Stimulated activated CD8-positive, alpha-beta memory T cell treated with anti-CD3 and anti-CD28 coated beads, Interleukin-15, amount 100 ng/mL, for 1 hour (primary cell): ENCODE results near the gene TRNAU1AP.
"Not testable (repeated sequence)": the region's sequence is repeated elsewhere in the genome, so short reads cannot be mapped to it uniquely, and the experiment has no call there.

ENCODE experiments used
- DNase-seq: peaks from one replicate; pipeline ENCODE4 v3.0.0-alpha.2; 2020; ENCODE audit warnings: low read depth

TRNAU1AP gene

GRCh38 chr1:28521502-28522164 lies 31.3 kb upstream of the TRNAU1AP start:
- DNase-seq = no peak

- not testable (repeated sequence) for DNase-seq
Measured at GRCh38 chr1:28522537-28522936, 30.3 kb upstream of the TRNAU1AP start.

GRCh38 chr1:28525002-28525642 lies 27.8 kb upstream of the TRNAU1AP start:
- DNase-seq = not testable (repeated sequence)

GRCh38 chr1:28526886-28527285 lies 26.0 kb upstream of the TRNAU1AP start:
- DNase-seq = no peak

DNA sequence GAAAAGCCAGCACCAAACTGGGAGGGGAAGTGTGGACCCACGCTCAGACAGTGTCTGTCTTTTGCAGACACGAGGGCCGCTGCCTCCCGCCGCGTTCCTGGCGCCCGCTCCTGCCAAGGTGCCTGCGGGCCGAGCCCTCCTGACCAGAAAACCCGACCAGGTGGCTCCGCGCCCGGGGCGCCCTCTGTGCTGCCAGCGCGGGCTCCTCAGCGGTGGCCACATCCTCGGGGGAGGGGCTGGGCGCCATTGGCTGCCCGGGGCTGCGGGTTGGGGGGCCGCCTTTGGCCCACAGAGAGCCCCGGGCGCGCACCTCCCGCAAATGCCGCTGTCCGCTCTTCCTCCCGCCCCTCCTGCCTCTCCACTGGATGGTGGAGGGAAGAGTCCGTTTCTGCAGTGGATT lies 22.4 kb upstream of the TRNAU1AP start:
- no peak for DNase-seq

GRCh38 chr1:28534671-28535070 lies 18.2 kb upstream of the TRNAU1AP start:
- DNase-seq = no peak

DNA sequence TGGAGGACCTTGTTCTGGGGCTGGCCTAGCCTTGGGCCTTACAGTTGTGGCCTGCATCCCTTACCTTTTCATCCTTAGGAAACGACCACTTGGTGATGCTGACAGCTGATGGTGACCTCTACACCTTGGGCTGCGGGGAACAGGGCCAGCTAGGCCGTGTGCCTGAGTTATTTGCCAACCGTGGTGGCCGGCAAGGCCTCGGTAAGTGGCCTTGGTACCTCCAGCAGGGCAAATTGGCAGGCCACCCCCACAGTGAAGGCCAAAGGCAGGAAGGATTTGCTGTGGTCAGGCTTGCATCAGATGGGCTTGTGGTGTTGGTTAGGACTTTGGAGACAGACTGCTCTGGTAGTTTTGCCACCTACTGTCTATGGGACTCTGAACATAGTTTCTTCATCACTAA lies 17.7 kb upstream of the TRNAU1AP start:
- DNase-seq = no peak

DNA sequence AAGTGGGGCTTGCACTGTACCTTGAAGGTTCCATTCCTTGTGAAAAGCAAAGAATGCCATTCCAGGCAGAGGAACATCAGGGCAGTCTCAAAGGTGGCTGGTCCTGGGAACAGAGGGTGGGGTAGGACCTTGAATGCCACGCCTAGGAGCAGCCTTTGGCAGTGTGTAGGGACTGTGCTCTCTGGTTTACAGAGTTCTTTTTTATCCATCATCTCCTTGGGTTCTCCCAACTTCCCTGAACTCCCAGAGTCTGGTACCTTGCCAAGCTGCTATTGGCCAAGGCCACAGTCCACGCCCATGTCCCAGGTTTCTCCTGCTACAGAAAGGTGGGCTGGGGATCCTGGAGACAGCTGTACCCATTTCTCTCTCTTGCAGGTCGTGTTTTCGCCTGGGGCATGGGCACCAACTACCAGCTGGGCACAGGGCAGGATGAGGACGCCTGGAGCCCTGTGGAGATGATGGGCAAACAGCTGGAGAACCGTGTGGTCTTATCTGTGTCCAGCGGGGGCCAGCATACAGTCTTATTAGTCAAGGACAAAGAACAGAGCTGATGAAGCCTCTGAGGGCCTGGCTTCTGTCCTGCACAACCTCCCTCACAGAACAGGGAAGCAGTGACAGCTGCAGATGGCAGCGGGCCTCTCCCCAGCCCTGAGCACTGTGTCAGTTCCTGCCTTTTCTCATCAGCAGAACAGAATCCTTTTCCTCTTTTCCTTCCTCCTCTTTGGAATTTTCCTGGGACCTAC lies 15.3 kb upstream of the TRNAU1AP start:
- DNase-seq = no peak

GRCh38 chr1:28538286-28538685 lies 14.6 kb upstream of the TRNAU1AP start:
- DNase-seq = no peak

DNA sequence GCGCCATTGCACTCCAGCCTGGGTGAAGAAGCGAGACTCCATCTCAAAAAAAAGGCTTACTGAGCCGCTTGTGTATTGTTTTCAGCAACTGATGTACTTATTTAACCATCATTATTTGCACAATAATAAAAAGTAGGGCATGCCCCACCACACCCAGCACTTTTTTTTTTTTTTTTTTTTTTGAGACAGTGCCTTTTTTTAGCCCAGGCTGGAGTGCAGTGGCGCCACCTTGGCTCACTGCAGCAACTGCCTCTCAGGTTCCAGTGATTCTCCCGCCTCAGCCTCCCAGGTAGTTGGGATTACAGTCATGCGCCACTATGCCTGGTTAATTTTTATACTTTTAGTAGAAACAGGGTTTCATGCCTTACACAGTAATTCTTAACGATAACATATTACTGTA lies 12.2 kb upstream of the TRNAU1AP start:
- no peak for DNase-seq

DNA sequence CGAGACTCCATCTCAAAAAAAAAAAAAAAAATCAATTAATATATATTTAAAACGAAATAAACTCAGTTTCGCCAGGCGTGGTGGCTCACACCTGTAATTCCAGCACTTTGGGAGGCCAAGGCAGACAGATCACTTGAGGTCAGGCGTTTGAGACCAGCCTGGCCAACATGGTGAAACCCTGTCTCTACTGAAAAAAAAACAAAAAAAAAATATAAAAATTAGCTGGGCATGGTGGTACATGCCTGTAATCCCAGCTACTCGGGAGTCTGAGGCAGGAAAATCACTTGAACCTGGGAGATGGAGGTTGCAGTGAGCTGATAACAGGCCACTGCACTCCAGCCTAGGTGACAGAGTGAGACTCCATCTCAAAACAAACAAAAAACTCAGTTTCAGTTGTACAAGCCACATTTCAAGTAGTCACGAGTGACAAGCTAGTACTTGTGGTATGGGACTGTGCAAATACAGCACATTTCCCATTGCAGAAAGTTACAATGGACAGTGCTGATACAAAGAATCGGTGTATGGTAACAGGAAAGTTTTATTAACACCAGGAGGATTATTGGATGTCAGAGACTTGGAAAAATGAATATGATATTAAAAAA lies 11.4 kb upstream of the TRNAU1AP start:
- not testable (repeated sequence) for DNase-seq

- DNase-seq = no peak
Measured at GRCh38 chr1:28545246-28545628, 7.6 kb upstream of the TRNAU1AP start.

- DNase-seq = no peak
Measured at GRCh38 chr1:28548318-28548717, 4.6 kb upstream of the TRNAU1AP start.

DNA sequence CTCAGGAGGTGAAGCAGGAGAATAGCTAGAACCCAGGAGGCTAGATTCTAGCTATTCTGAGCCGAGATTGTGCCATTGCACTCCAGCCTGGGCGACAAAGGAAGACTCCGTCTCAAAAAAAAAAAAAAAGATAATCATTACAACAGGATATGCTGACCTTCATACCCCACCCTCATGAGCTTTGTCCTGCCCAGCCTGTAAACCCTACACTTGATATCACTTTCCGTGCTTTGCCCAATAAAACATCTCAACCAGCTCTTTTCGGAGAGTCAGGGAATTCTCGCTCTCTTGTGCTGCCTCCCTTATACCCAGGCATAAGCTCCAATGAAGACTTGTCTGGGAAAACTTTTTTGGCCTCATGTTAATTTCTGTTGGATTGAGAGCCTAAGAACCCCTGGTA lies 1.5 kb upstream of the TRNAU1AP start:
- no peak for DNase-seq

GRCh38 chr1:28560886-28561285 lies 8.0 kb downstream of the TRNAU1AP start:
- DNase-seq = no peak

DNA sequence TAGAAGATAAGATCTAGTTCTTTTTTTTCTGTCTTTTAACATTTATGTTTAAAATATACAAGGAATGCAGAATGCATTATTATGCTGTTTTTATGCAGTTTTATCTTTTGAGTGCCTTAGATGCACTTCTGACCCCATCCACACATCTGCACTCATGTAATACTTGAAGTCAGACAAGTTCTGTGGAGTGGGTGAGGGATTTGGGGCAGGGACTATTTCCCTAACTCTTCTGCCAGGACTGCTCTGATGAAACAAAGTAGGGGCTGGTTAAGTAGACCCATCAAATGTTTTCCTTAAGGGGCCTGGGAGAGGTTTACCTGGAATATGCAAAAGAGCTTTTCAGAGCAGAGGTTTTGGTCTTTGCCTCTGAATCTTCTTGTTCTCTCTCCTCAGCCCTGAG lies 11.4 kb downstream of the TRNAU1AP start:
- DNase-seq = no peak

GRCh38 chr1:28565040-28565439 lies 12.2 kb downstream of the TRNAU1AP start:
- DNase-seq = no peak

- DNase-seq = no peak
Measured at GRCh38 chr1:28565726-28566125, 12.8 kb downstream of the TRNAU1AP start.

DNA sequence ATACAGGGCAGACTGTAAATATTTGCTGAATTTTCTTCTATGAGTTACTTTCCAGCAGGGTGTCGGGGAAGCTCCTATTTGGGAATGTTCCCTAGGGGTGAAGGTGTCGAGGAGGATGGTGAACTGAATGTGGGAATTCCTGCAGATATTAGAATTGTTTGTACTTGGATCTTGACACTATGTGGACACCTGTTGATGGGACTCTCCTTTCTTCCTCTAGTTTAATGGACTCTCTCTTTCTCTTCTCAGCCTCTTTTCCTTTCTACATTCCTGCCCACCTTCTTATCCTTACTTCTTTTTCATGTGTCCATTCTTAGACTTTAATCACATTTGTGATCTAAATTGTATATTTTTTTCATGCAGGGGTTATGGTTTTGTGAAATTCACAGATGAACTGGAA lies 14.0 kb downstream of the TRNAU1AP start:
- DNase-seq = no peak

DNA sequence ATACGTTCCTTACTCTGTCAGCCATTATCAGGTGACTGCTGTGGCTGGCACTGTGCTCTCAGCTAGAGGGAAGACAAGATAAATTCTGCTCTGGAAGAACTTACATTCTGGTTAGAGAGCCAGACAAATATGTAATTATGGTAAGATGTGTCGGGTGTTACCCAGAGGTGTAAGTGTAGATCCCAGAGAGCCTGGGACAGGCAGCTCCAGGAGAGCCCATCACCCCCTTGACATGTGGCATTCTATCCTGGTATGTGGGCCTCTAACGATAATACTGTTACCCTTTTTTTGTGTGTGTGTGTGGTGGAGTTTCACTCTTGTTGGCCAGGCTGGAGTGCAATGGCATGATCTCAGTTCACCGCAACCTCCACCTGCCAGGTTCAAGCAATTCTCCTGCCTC lies 19.0 kb downstream of the TRNAU1AP start:
- DNase-seq = no peak

- DNase-seq = not testable (repeated sequence)
Measured at GRCh38 chr1:28572891-28573290, 20.0 kb downstream of the TRNAU1AP start.

- DNase-seq = no peak
Measured at GRCh38 chr1:28573564-28573963, 20.7 kb downstream of the TRNAU1AP start.
